Measurements from ENCODE around the gene HIRIP3.

HIRIP3 gene

GRCh38 chr16:30010844-30011713 lies 15.7 kb upstream of the HIRIP3 start, which contains the start of gene DOC2A:
Gene DOC2A (minus strand): TSS chr16:30011027. CDS start chr16:30010222, 805 bp downstream.
- Mint-ChIP-seq H3K27me3 (ENCODE audit: low read depth) (peaks cover 45% of the 10 kb centered on the region), H3K4me1 (peaks cover 5% of the 10 kb centered on the region)
- TF ChIP-seq, protein P1, sequence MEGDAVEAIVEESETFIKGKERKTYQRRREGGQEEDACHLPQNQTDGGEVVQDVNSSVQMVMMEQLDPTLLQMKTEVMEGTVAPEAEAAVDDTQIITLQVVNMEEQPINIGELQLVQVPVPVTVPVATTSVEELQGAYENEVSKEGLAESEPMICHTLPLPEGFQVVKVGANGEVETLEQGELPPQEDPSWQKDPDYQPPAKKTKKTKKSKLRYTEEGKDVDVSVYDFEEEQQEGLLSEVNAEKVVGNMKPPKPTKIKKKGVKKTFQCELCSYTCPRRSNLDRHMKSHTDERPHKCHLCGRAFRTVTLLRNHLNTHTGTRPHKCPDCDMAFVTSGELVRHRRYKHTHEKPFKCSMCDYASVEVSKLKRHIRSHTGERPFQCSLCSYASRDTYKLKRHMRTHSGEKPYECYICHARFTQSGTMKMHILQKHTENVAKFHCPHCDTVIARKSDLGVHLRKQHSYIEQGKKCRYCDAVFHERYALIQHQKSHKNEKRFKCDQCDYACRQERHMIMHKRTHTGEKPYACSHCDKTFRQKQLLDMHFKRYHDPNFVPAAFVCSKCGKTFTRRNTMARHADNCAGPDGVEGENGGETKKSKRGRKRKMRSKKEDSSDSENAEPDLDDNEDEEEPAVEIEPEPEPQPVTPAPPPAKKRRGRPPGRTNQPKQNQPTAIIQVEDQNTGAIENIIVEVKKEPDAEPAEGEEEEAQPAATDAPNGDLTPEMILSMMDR (IDR thresholded peaks at IDR 0.05; ENCODE audit: unreplicated experiment in 3 of 3): no peak

DNA sequence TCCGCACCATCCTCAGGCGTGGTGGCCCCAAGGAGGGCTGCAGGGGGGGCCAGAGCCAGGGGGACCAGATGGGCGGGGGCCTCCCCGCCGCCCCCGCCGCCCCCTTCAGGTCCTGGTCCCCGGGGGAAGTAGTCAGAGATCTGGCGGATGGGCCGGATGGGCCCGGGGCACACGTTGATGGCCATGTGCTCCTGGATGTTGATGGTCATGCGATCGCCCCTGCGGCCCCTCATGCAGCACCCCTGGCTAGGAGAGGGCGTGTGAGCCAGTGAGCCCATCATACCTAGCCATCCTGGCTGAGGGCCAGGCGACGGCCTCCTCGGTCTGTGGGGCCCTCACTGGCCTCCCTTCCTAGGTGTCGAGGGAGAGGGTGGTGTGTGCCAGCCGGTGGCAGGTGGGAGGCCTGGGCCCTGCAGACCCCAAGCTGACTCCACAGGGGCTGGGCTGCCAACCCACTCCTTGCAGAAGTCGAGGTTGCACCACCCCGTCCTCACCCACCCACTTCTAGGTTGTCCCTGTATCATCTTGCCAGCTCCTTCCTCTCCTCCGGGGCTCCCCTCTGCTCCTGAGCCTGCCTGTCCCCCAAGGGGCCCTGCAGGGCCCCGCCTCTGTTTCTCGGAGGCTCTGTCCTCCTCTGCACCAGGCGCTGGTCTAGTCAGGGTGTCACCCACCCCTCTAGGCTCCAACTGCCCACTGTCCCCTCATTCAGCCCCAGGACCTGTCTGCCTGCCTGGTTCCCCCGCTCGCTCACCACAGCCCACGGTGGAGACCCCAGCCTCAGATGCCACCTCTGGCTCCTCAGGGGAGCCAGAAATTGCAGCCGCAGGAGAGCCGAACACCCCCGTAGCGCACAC lies 14.8 kb upstream of the HIRIP3 start:
- H3K9me3 Mint-ChIP-seq: no peaks in the 10 kb centered on the region
- H3K27ac Mint-ChIP-seq: no peak overlapping the region
- H3K36me3 Mint-ChIP-seq (ENCODE audit: low read depth): no peaks in the 10 kb centered on the region
- peaks cover 5% of the 10 kb centered on the region for H3K4me1 Mint-ChIP-seq
- H3K4me3 Mint-ChIP-seq: peak overlapping the region; percentile 65 to 72 (median 70)
- TF ChIP-seq, protein P1 (IDR thresholded peaks at IDR 0.05; ENCODE audit: unreplicated experiment in 3 of 3): no peak
- peaks cover 45% of the 10 kb centered on the region for H3K27me3 Mint-ChIP-seq (ENCODE audit: low read depth)

More at GRCh38 chr16:30010844-30011713, 15.7 kb upstream of the HIRIP3 start, which contains the start of gene DOC2A:
- no peaks in the 10 kb centered on the region for H3K36me3 Mint-ChIP-seq (ENCODE audit: low read depth)
- H3K9me3 Mint-ChIP-seq: no peaks in the 10 kb centered on the region
- no peak within 1 kb of the TSS for H3K27ac Mint-ChIP-seq
- peak within 1 kb of the TSS; percentile 84 to 88 (median 87) for H3K4me3 Mint-ChIP-seq

DNA sequence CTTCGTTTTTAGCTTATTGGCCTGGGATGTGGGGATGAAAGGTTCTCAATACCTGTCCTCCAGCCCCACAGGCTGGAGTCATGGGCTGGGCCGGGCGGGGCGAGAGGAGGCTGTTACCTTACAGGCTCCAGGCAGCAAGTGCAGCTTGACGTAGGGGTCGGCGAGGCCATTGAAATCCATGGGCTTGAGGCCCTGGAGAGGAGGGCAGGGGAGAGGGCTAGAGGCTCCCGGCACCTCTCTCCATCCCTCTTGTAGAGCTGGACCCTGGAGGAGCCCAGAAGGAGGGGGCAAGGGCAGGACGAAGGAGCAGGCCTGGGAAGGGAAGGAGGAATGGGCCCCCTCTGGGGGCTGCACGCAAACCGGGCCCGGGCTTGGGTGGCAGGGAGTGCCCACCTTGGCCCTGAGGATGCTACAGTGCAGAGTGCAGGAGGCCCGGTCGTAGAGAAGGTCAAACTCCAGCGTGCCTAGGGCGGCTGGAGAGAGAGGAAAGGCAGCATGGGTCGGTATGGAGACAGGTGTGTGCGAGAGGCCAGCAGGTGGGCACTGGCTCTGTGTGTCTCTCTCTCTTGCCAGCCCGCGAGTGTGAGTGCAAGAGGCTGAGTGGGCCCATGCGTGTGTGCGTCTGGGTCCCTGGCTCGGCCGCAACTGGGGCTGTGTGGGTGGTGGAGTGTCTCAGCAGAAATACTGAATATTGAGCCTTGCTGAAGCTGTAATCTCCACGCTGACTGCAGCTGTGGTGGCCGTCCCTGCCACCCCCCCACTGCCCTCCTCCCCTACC lies 13.9 kb upstream of the HIRIP3 start:
- H3K27me3 Mint-ChIP-seq (ENCODE audit: low read depth): peaks cover 40% of the 10 kb centered on the region
- H3K36me3 Mint-ChIP-seq (ENCODE audit: low read depth): no peaks in the 10 kb centered on the region
- H3K4me3 Mint-ChIP-seq: peak overlapping the region; percentile 37 to 56 (median 53)
- no peaks in the 10 kb centered on the region for H3K9me3 Mint-ChIP-seq
- no peak overlapping the region for H3K27ac Mint-ChIP-seq
- TF ChIP-seq, protein P1 (IDR thresholded peaks at IDR 0.05; ENCODE audit: unreplicated experiment in 3 of 3): no peak
- H3K4me1 Mint-ChIP-seq: peaks cover 5% of the 10 kb centered on the region

GRCh38 chr16:30007378-30007895 lies 12.0 kb upstream of the HIRIP3 start:
- Mint-ChIP-seq H3K27ac (no peak overlapping the region), H3K9me3 (no peaks in the 10 kb centered on the region), H3K4me3 (no peak overlapping the region), H3K27me3 (ENCODE audit: low read depth) (peaks cover 33% of the 10 kb centered on the region), H3K4me1 (peaks cover 5% of the 10 kb centered on the region), H3K36me3 (ENCODE audit: low read depth) (no peaks in the 10 kb centered on the region)
- TF ChIP-seq, protein P1 (IDR thresholded peaks at IDR 0.05; ENCODE audit: unreplicated experiment in 3 of 3): no peak

DNA sequence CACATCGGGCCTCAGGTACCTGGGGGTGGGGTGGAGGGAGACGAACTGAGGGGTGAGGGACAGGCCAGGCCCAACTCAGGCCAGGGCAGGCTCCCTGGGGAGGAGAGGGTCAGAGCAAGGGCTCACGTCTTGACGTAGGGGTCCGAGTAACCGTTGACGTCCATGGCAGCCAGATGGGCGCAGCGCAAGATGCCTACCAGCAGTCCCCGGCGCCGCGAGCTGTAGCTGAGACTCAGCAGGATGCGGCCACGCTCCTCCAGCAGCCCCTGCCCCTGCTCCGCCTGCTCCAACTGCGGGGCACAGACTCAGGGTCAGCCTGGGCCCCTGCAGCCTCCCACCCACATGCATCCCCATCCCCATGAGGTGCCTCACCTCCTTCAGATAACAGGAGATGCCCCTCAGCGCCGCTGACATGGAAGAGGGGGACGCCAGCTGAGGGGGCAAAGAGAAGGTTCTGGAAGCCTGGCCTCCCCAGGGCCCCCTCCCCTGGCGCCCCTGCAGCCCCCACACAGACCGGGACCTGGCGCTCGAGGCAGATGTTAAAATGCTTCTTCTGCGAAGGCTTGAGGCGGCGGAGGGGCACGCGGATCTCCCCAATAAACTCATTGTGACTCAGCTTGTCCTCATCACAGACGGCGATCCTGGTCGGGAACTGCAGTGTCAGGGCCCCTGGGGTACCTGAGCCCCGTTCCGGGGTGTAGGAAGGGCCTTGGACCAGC lies 11.4 kb upstream of the HIRIP3 start:
- H3K4me3 Mint-ChIP-seq: no peak overlapping the region
- H3K27ac Mint-ChIP-seq: no peak overlapping the region
- H3K27me3 Mint-ChIP-seq (ENCODE audit: low read depth): peaks cover 28% of the 10 kb centered on the region
- H3K4me1 Mint-ChIP-seq: peaks cover 1% of the 10 kb centered on the region
- peaks cover 3% of the 10 kb centered on the region for H3K36me3 Mint-ChIP-seq (ENCODE audit: low read depth)
- TF ChIP-seq, protein P1 (IDR thresholded peaks at IDR 0.05; ENCODE audit: unreplicated experiment in 3 of 3): no peak
- H3K9me3 Mint-ChIP-seq: no peaks in the 10 kb centered on the region
